ENCODE measurements around the gene SERTAD3. TPM values are rescaled to one million over a fixed set of nuclear protein-coding genes. Genes with fewer than 3 reads are reported as not detected.
"Not testable (repeated sequence)": the region's sequence is repeated elsewhere in the genome, so short reads cannot be mapped to it uniquely, and the experiment has no call there.

The SERTAD3 gene
- total RNA-seq, 1 experiment from 2014 or later, result 30.9 TPM

GRCh38 chr19:40431698-40432097 lies 12.4 kb downstream of the SERTAD3 start:
- H2BK12ac ChIP-seq (ENCODE audit: insufficient read length, low read depth, low read length), result no peak overlapping the region
- Mint-ChIP-seq H3K27me3 (ENCODE audit: low read depth) (no peaks in the 10 kb centered on the region), H3K4me1 (peaks cover 9 to 21% of the 10 kb centered on the region in 2 experiments), H3K4me3 (no peak overlapping the region; a peak in 1 of 5 replicates), H3K9me3 (peaks cover 2 to 4% of the 10 kb centered on the region in 2 experiments; a peak in 3 of 5 replicates), H3K36me3 (ENCODE audit: insufficient read depth in 1 of 3, low read depth in 3 of 3) (peaks cover 0 to 1% (median 0%) of the 10 kb centered on the region in 3 experiments; a peak in 2 of 7 replicates), H3K27ac (no peak overlapping the region; a peak in 1 of 7 replicates)
- H3K23me2 ChIP-seq (ENCODE audit: insufficient read length, low read depth, low read length, poor library complexity, severe bottlenecking), result peaks cover 5% of the 10 kb centered on the region
- no peak overlapping the region for H3K4me2 ChIP-seq (ENCODE audit: insufficient read depth, insufficient read length, low read length)
- no peak overlapping the region for H2BK20ac ChIP-seq (ENCODE audit: low read depth, low read length, poor library complexity, severe bottlenecking)
- no peak overlapping the region for H3K23ac ChIP-seq (ENCODE audit: insufficient read length, low read depth, low read length)
- WGBS (ENCODE audit: extremely low coverage, insufficient read length, low lambda C conversion rate), result no CpG with 5 or more reads among the region's 3 CpGs
- H3K9ac ChIP-seq (ENCODE audit: extremely low read depth, insufficient read length, low read length), result no peak overlapping the region
- H3K4me1 ChIP-seq (ENCODE audit: insufficient read depth, low read length), result no peaks in the 10 kb centered on the region
- H3K56ac ChIP-seq (ENCODE audit: insufficient read length, low read depth, low read length), result no peak overlapping the region
- DNase-seq, result no peak
- H4K20me1 ChIP-seq (ENCODE audit: control insufficient read depth, insufficient read depth, insufficient read length), result no peaks in the 10 kb centered on the region
- no peaks in the 10 kb centered on the region for H3K27me3 ChIP-seq (ENCODE audit: insufficient read depth, low read length)
- H4K91ac ChIP-seq (ENCODE audit: insufficient read length, low read depth, low read length), result no peak overlapping the region
- TF ChIP-seq CTCF (conservative IDR thresholded peaks at IDR 0.05), result no peak
- H3K79me2 ChIP-seq (ENCODE audit: insufficient read depth, low read length), result no peaks in the 10 kb centered on the region
- no peak overlapping the region for H3K14ac ChIP-seq (ENCODE audit: insufficient read depth, low read length)
- no peak overlapping the region for H2AK5ac ChIP-seq (ENCODE audit: insufficient read length, low read length)
- H3K9me3 ChIP-seq (ENCODE audit: control insufficient read depth, low read depth, low read length), result no peaks in the 10 kb centered on the region
- H2BK15ac ChIP-seq (ENCODE audit: low read depth, low read length), result no peak overlapping the region
- no peak overlapping the region for H3K27ac ChIP-seq (ENCODE audit: insufficient read length, low read depth, low read length)
- no peak overlapping the region for H3K4ac ChIP-seq (ENCODE audit: low read depth, low read length)
- no peak overlapping the region for H2AFZ ChIP-seq (ENCODE audit: low read length)
- H2BK5ac ChIP-seq (ENCODE audit: insufficient read length, low read length), result no peak overlapping the region
- H4K8ac ChIP-seq (replicated peaks; ENCODE audit: insufficient read length, low read depth, low read length), result no peak overlapping the region
- no peak overlapping the region for H3K18ac ChIP-seq (ENCODE audit: insufficient read length, low read depth, low read length)
- H2BK120ac ChIP-seq (ENCODE audit: low read depth, low read length, poor library complexity, severe bottlenecking), result no peak overlapping the region
- no peak overlapping the region for H4K5ac ChIP-seq (ENCODE audit: insufficient read length, low read depth, low read length)
- no peak overlapping the region for H3T11ph ChIP-seq (ENCODE audit: low read length)
- H3K79me1 ChIP-seq (ENCODE audit: insufficient read depth, low read depth, low read length, poor library complexity, severe bottlenecking), result no peaks in the 10 kb centered on the region

GRCh38 chr19:40430242-40430641 lies 13.9 kb downstream of the SERTAD3 start:
- not testable (repeated sequence) for H3T11ph ChIP-seq (ENCODE audit: low read length); H3K36me3 Mint-ChIP-seq (ENCODE audit: insufficient read depth in 1 of 3, low read depth in 3 of 3); H3K79me2 ChIP-seq (ENCODE audit: insufficient read depth, low read length); H3K27ac ChIP-seq (ENCODE audit: insufficient read length, low read depth, low read length); H3K9ac ChIP-seq (ENCODE audit: extremely low read depth, insufficient read length, low read length); H4K8ac ChIP-seq (replicated peaks; ENCODE audit: insufficient read length, low read depth, low read length); H3K56ac ChIP-seq (ENCODE audit: insufficient read length, low read depth, low read length); H3K9me3 Mint-ChIP-seq; H2BK15ac ChIP-seq (ENCODE audit: low read depth, low read length); H2AK5ac ChIP-seq (ENCODE audit: insufficient read length, low read length); H3K18ac ChIP-seq (ENCODE audit: insufficient read length, low read depth, low read length); H3K4me1 ChIP-seq (ENCODE audit: insufficient read depth, low read length); H3K27ac Mint-ChIP-seq; H2AFZ ChIP-seq (ENCODE audit: low read length); H2BK120ac ChIP-seq (ENCODE audit: low read depth, low read length, poor library complexity, severe bottlenecking); H4K20me1 ChIP-seq (ENCODE audit: control insufficient read depth, insufficient read depth, insufficient read length); H3K79me1 ChIP-seq (ENCODE audit: insufficient read depth, low read depth, low read length, poor library complexity, severe bottlenecking); H3K27me3 ChIP-seq (ENCODE audit: insufficient read depth, low read length); H2BK12ac ChIP-seq (ENCODE audit: insufficient read length, low read depth, low read length); H3K4me3 Mint-ChIP-seq; H4K5ac ChIP-seq (ENCODE audit: insufficient read length, low read depth, low read length); H3K23ac ChIP-seq (ENCODE audit: insufficient read length, low read depth, low read length); H4K91ac ChIP-seq (ENCODE audit: insufficient read length, low read depth, low read length); H3K4me2 ChIP-seq (ENCODE audit: insufficient read depth, insufficient read length, low read length); H3K27me3 Mint-ChIP-seq (ENCODE audit: low read depth); H2BK5ac ChIP-seq (ENCODE audit: insufficient read length, low read length); H3K4ac ChIP-seq (ENCODE audit: low read depth, low read length); H2BK20ac ChIP-seq (ENCODE audit: low read depth, low read length, poor library complexity, severe bottlenecking); H3K9me3 ChIP-seq (ENCODE audit: control insufficient read depth, low read depth, low read length); H3K14ac ChIP-seq (ENCODE audit: insufficient read depth, low read length); DNase-seq
- peaks cover 11% of the 10 kb centered on the region for H3K23me2 ChIP-seq (ENCODE audit: insufficient read length, low read depth, low read length, poor library complexity, severe bottlenecking)
- peaks cover 12 to 22% of the 10 kb centered on the region in 2 experiments for H3K4me1 Mint-ChIP-seq
- no CpG with 5 or more reads among the region's 10 CpGs for WGBS (ENCODE audit: extremely low coverage, insufficient read length, low lambda C conversion rate)
